ENCODE measurements around the gene CLPTM1L. TPM values are rescaled to one million over a fixed set of nuclear protein-coding genes. Genes with fewer than 3 reads are reported as not detected.

Gene CLPTM1L
- total RNA-seq, 1 donor = 108 TPM

- TF ChIP-seq, protein P1, sequence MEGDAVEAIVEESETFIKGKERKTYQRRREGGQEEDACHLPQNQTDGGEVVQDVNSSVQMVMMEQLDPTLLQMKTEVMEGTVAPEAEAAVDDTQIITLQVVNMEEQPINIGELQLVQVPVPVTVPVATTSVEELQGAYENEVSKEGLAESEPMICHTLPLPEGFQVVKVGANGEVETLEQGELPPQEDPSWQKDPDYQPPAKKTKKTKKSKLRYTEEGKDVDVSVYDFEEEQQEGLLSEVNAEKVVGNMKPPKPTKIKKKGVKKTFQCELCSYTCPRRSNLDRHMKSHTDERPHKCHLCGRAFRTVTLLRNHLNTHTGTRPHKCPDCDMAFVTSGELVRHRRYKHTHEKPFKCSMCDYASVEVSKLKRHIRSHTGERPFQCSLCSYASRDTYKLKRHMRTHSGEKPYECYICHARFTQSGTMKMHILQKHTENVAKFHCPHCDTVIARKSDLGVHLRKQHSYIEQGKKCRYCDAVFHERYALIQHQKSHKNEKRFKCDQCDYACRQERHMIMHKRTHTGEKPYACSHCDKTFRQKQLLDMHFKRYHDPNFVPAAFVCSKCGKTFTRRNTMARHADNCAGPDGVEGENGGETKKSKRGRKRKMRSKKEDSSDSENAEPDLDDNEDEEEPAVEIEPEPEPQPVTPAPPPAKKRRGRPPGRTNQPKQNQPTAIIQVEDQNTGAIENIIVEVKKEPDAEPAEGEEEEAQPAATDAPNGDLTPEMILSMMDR (IDR thresholded peaks at IDR 0.05; ENCODE audit: insufficient read depth, low read length) = no peak
- H3K4me3 ChIP-seq (ENCODE audit: low read depth, low read length) = no peak overlapping the region
- no peak for DNase-seq (ENCODE audit: low read depth)
These were observed 24.2 kb downstream of the CLPTM1L start for GRCh38 chr5:1320436-1321344.

DNA sequence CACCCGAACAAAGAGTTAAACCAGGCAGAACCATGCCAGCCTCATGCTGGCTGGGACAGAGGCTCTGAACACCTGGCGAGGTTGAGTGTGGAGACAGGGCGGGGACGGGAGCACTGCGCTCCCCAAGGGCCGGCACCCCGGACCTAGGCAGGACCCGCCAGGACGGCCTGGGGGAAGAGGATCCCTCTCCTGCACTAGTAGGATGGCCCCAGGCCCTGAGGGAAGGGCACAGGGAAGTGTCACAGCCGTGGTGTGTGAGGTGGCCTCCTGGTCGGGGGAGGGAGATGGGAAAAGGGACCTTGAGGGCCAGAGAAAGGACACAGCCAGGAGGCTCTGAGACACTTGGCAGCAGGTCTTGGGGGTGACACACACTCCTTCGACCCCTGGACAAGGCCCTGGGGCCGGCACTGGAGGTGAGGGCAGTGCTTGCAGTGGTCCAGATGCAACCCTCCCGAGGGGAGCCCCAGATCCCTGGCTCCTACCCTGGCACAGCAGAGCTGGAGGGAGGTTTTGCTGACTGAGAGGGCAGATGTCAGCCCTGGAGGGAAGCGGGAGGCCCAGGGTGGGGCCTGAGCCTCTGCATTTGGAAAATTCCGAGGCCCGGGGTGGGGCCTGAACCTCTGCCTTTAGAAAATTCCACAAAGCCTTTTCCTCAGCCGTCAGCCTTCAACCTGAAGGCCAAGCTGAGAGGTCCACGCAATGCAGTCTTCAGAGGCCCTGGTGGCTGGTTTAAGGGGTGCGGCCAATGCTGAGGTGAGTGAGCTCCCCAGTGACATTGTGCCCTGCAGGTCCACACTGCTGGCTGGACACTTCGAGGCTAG is 25.3 kb downstream of the CLPTM1L start:
- H3K4me3 ChIP-seq (ENCODE audit: low read depth, low read length) = no peak overlapping the region
- TF ChIP-seq, protein P1 (IDR thresholded peaks at IDR 0.05; ENCODE audit: insufficient read depth, low read length) = peak; percentile 16
- DNase-seq (ENCODE audit: low read depth) = no peak

GRCh38 chr5:1318659-1319251 is 26.1 kb downstream of the CLPTM1L start:
- TF ChIP-seq, protein P1 (IDR thresholded peaks at IDR 0.05; ENCODE audit: insufficient read depth, low read length) = no peak
- no peak for DNase-seq (ENCODE audit: low read depth)
- no peak overlapping the region for H3K4me3 ChIP-seq (ENCODE audit: low read depth, low read length)

DNA sequence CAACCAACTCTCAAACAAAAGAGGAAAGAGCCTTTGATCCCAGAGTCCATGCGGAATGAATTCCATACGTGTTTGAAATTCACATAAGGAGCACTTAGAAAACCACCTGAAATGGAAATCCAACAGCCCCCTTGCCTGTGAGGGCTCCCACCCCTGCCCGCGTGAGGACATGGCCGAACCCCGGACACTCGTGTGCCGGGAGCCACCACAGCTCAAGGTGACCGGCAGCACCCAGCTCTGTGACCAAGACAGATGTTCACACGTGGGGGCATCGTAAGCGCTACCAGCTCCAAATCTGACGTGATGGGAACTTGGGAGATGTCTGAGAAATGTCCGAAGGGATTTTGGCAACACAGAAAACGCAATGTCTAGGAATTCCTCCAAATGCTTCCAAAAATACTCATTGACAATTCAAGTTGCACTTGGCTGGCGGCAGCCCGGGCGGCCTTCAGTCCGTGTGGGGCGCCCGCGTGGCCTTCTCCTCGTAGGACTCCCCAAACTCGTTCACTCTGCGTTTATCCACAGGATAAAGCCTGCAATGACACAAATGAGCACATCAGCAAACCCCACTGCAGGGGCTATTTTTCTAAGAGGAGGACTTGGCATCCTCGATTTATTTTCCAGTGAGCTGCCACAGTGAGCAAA is 26.9 kb downstream of the CLPTM1L start:
- TF ChIP-seq, protein P1 (IDR thresholded peaks at IDR 0.05; ENCODE audit: insufficient read depth, low read length) = no peak
- no peak for DNase-seq (ENCODE audit: low read depth)
- no peak overlapping the region for H3K4me3 ChIP-seq (ENCODE audit: low read depth, low read length)

DNA sequence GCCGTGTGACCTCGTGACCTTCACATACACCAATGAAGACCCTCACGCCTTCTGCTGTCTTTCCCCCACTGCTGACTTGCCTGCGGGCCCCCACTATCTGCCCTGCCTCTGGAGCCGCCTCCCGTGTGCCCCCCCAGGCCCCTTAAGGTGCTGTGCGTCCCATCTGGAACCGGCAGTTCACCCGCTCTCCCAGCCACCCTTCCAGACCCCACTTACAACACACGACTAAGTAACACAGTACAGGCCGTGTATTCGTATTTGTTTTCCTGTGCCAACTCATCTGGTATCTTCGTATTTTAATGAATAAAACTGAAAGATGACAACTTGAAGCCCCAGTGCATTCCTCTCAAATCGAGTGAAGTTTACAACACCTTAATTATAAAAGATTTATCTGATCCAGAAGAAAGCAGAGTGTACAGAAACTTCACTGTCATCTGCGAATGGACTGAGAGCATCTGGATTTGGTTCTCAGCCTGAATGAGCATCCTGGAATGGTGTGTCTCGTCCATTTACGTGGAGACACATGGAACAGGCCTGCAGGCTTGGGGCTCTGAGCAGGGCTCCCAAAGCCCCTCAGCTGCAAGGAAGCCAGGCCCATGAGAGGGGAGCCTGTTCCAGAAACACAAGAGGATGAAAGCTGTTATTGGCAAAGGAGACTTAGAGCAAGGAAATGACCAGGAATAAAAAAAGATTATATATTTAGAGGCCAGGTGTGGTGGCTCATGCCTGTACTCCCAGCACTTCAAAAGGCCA is 28.1 kb downstream of the CLPTM1L start:
- H3K4me3 ChIP-seq (ENCODE audit: low read depth, low read length) = no peak overlapping the region
- no peak for DNase-seq (ENCODE audit: low read depth)
- TF ChIP-seq, protein P1 (IDR thresholded peaks at IDR 0.05; ENCODE audit: insufficient read depth, low read length) = no peak
